Measurements from ENCODE around the gene LDHAL6B. TPM values are rescaled to one million over a fixed set of nuclear protein-coding genes. Genes with fewer than 3 reads are reported as not detected.

Gene LDHAL6B
- total and polyA plus RNA-seq, 9 of the 15 experiments (the other 6 are each of a cell fraction or from before 2014, with no cell fraction given): not detected

DNA sequence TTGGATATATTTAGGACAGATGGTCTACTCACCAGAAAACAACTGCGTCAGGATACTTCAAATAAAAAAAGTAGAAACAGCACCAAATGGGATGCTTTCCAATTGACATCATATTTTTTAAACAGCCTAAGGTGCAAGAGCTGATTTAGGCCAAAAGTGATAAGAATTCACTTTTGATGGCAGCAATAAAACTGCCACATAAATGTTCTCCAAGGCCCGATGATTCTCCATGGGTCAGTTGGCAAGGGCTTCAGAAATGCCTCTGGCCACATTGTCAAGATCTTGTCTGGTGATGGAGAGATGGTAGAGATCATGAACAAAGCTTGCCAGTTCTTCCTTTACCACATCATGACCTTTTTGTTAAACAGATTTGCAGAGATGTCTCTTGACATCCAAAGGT lies 38.9 kb downstream of the LDHAL6B start:
- in situ Hi-C loops (cut with MboI): no loop called here
- CTCF ChIA-PET (ENCODE audit: low intra/inter-chr PET ratio): no interaction called here
- ATAC-seq: no peak
- no peaks in the 10 kb centered on the region for H3K9me3 ChIP-seq (replicated peaks; ENCODE audit: control insufficient read depth, insufficient read depth, low read depth, low read length)
- H3K27ac ChIP-seq (ENCODE audit: extremely low read depth, low read depth, low read length): no peak overlapping the region
- TF ChIP-seq PTRF (tag; IDR thresholded peaks at IDR 0.05) (no peak), ZNF354B (CRISPR knock-in tag; IDR thresholded peaks at IDR 0.05) (no peak)
- no TSS peak for BruUV-seq (replicated peaks)
- no peaks in the 10 kb centered on the region for H3K9me1 ChIP-seq (ENCODE audit: control insufficient read depth, insufficient read depth, low read length)
- no peak overlapping the region for H3K9ac ChIP-seq (ENCODE audit: insufficient read depth in 1 of 2, low read depth in 2 of 2, low read length in 2 of 2)
- no peaks in the 10 kb centered on the region for H3K36me3 ChIP-seq (ENCODE audit: control insufficient read depth, insufficient read depth, low read length)
- 0% methylated on average over 2 of the region's 2 CpGs for WGBS (ENCODE audit: insufficient coverage, low coverage, missing lambda C conversion rate)
- H3K4me2 ChIP-seq (ENCODE audit: insufficient read depth, low read length): no peak overlapping the region
- H2AFZ ChIP-seq (ENCODE audit: low read depth, low read length): no peak overlapping the region
- DNase-seq (ENCODE audit: extremely low read depth in 1 of 4, low spot score in 3 of 4): no peak
- FAIRE-seq: no peak
- POLR2A ChIA-PET: interaction anchor here (0.8 kb wide), 1 partner anchor 1129 kb away, joined by 3 read pairs; no protein-coding TSS in a partner anchor
- H3K4me1 ChIP-seq (replicated peaks in 1 of 2; ENCODE audit: control insufficient read depth in 2 of 2, insufficient read depth in 2 of 2, low read length in 2 of 2): no peaks in the 10 kb centered on the region
- peaks cover 6 to 14% of the 10 kb centered on the region in 2 experiments; a peak in 4 of 5 replicates for H3K27me3 ChIP-seq (ENCODE audit: control insufficient read depth in 2 of 2, insufficient read depth in 2 of 2, low read length in 2 of 2)
- H3K4me3 ChIP-seq: no peak overlapping the region
- H4K20me1 ChIP-seq (replicated peaks; ENCODE audit: control insufficient read depth, insufficient read depth, low read length): no peaks in the 10 kb centered on the region
- H3K79me2 ChIP-seq (ENCODE audit: control insufficient read depth, insufficient read depth, low read length): no peaks in the 10 kb centered on the region
- intact Hi-C loops (cut with micrococcal nuclease): loop anchor here (5.0 kb wide), 1 partner anchor 247 kb away; no protein-coding TSS in a partner anchor

DNA sequence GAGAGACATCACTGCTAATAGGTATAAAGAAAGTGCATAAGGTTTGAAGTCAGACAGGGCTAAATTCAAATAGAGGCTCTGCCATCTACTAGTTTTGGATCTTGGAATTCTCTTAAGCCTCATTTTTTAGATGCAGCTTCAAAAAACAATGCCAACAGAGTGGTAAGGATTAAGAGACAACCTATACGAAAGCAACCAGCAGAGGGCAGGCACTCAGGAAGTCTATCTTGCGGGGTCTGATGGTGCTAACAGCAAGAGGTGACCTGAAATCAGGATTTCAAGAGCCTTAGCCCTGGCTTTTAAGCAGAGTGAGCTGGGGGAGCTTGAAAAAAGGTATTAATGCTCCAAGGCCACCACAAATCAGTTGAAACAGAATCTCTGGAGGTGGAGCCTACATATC lies 40.7 kb downstream of the LDHAL6B start:
- ATAC-seq (peak; percentile 78), DNase-seq (ENCODE audit: extremely low read depth in 1 of 4, low spot score in 3 of 4) (peak in 3 of 4 experiments; percentile 13 to 27 (median 22)), FAIRE-seq (no peak)
- intact Hi-C loops (cut with micrococcal nuclease): loop anchor here (5.0 kb wide), 1 partner anchor 245 kb away; no protein-coding TSS in a partner anchor
- Histone ChIP-seq H3K27me3 (ENCODE audit: control insufficient read depth in 2 of 2, insufficient read depth in 2 of 2, low read length in 2 of 2) (peaks cover 12 to 17% of the 10 kb centered on the region in 2 experiments; a peak in 3 of 5 replicates), H3K4me1 (replicated peaks in 1 of 2; ENCODE audit: control insufficient read depth in 2 of 2, insufficient read depth in 2 of 2, low read length in 2 of 2) (no peaks in the 10 kb centered on the region), H2AFZ (ENCODE audit: low read depth, low read length) (no peak overlapping the region), H3K9me3 (replicated peaks; ENCODE audit: control insufficient read depth, insufficient read depth, low read depth, low read length) (no peaks in the 10 kb centered on the region), H3K79me2 (ENCODE audit: control insufficient read depth, insufficient read depth, low read length) (no peaks in the 10 kb centered on the region), H3K36me3 (ENCODE audit: control insufficient read depth, insufficient read depth, low read length) (no peaks in the 10 kb centered on the region), H3K9me1 (ENCODE audit: control insufficient read depth, insufficient read depth, low read length) (no peaks in the 10 kb centered on the region), H3K9ac (ENCODE audit: insufficient read depth in 1 of 2, low read depth in 2 of 2, low read length in 2 of 2) (no peak overlapping the region), H3K4me2 (ENCODE audit: insufficient read depth, low read length) (no peak overlapping the region), H3K27ac (ENCODE audit: extremely low read depth, low read depth, low read length) (no peak overlapping the region), H3K4me3 (no peak overlapping the region), H4K20me1 (replicated peaks; ENCODE audit: control insufficient read depth, insufficient read depth, low read length) (no peaks in the 10 kb centered on the region)
- ChIA-PET POLR2A (interaction anchor here (0.9 to 1.8 kb wide), 3 partner anchors 10 to 19 kb away, joined by 3 to 4 read pairs (median 3); no protein-coding TSS in a partner anchor), CTCF (ENCODE audit: low intra/inter-chr PET ratio) (interaction anchor here (0.5 to 0.6 kb wide), 2 partner anchors 246 to 258 kb away, joined by 3 read pairs; no protein-coding TSS in a partner anchor)
- in situ Hi-C loops (cut with MboI): no loop called here
- WGBS (ENCODE audit: insufficient coverage, low coverage, missing lambda C conversion rate): 3% methylated on average over 2 of the region's 2 CpGs
- no TSS peak for BruUV-seq (replicated peaks)
- TF ChIP-seq BCOR (IDR thresholded peaks at IDR 0.05): no peak
- no peak for TF ChIP-seq ZNF695 (CRISPR knock-in tag; IDR thresholded peaks at IDR 0.05)
- TF ChIP-seq ZNF197 (CRISPR knock-in tag; IDR thresholded peaks at IDR 0.05; ENCODE audit: low read depth): no peak
- TF ChIP-seq REST (IDR thresholded peaks at IDR 0.05; ENCODE audit: borderline replicate concordance): peak; percentile 23; the same call in 1 of the 2 replicates
- TF ChIP-seq REST (CRISPR knock-in tag; IDR thresholded peaks at IDR 0.05; ENCODE audit: low read depth): no peak
- no peak for TF ChIP-seq HOXB6 (CRISPR knock-in tag; IDR thresholded peaks at IDR 0.05; ENCODE audit: borderline replicate concordance)
- no peak for TF ChIP-seq RNF2 (IDR thresholded peaks at IDR 0.05)
